GM20000 (cell line): ENCODE data around the gene NCAPD3.

Experiments
- DNase-seq: peaks from one replicate; pipeline ENCODE4 v3.0.0; 2012; ENCODE audit warnings: low spot score
- TF ChIP-seq, protein P1 (sequence below): IDR thresholded peaks from 2 replicates; pipeline ENCODE4 v1.5.1; 2012; ENCODE audit warnings: mild to moderate bottlenecking, control low read depth; ENCODE audit errors: extremely low read depth, missing control alignments

Gene NCAPD3

DNA sequence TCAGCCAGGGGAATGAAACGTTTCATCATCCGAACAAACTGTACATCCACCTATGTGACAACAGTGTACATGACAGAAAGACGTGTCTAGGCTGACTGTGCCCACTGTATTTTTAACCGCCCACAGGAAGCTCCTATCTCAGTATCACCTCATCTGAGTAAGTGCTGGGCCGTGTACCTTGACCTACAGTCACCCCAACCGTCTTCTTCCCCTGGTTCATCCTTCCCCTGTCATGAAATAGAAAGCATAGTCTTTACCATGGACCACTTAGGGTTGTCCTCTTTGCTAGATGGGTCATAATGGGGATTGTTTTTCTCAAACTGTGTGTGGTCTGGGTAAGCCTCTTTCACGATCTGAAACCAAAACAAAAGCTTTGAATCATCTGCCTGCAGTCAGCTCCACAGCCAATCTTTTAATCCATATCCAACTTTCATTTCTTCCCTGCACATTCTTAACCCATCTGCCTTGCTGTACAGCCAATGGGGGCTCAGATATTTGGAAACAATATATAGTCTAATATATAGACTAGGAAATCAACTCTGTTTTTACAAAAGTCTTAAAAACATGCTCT is 25.2 kb upstream of the NCAPD3 start:
- TF ChIP-seq, protein P1, sequence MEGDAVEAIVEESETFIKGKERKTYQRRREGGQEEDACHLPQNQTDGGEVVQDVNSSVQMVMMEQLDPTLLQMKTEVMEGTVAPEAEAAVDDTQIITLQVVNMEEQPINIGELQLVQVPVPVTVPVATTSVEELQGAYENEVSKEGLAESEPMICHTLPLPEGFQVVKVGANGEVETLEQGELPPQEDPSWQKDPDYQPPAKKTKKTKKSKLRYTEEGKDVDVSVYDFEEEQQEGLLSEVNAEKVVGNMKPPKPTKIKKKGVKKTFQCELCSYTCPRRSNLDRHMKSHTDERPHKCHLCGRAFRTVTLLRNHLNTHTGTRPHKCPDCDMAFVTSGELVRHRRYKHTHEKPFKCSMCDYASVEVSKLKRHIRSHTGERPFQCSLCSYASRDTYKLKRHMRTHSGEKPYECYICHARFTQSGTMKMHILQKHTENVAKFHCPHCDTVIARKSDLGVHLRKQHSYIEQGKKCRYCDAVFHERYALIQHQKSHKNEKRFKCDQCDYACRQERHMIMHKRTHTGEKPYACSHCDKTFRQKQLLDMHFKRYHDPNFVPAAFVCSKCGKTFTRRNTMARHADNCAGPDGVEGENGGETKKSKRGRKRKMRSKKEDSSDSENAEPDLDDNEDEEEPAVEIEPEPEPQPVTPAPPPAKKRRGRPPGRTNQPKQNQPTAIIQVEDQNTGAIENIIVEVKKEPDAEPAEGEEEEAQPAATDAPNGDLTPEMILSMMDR: no peak
- no peak for DNase-seq

- no peak for DNase-seq
- TF ChIP-seq, protein P1: no peak
Measured at GRCh38 chr11:134246678-134247077, 22.9 kb upstream of the NCAPD3 start.

DNA sequence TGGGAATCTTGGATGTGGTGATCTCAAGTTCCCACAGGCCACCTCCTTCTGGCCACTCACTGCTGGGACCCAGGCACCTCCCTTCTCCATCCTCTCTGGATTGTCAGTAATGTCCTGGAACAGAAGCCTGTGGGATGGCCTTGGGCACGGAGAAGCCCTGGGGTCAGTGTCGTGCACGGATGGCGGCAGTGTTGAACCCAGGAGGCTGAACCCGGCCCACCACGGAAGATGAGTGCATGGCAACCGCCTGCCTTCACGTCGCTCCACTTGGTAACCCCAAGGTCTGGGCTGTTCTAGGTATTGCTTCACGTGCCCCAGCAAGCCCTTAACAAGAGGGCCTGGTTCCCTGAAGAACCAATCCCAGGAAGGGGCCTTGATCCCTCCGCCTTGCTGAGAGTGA is 22.3 kb upstream of the NCAPD3 start:
- DNase-seq: no peak

GRCh38 chr11:134245434-134245833 is 21.7 kb upstream of the NCAPD3 start:
- TF ChIP-seq, protein P1: no peak
- no peak for DNase-seq

More for the DNA sequence above, 22.3 kb upstream of the NCAPD3 start:
- TF ChIP-seq, protein P1: no peak

- TF ChIP-seq, protein P1: peak; percentile 44
- DNase-seq: peak; percentile 39
Measured at GRCh38 chr11:134244593-134244992, 20.8 kb upstream of the NCAPD3 start.

DNA sequence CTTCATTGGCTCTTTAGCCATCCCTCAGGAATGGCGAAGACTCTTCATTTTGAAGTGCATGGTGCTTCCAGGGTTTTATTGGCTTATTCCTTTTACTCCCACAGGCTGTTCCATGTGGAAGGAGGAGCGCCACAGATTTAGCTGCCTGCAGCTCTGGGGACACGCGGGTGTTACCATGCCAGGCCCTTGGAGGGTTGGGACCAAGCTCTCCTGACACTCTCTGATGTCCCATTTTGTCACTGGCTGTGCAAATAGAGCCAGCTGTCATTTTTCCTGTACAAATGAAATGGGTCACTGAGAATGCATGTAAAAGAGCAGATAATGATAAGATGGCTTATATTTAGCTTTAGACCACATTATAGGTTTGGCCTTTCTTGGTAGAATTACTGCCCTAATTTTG is 20.1 kb upstream of the NCAPD3 start:
- TF ChIP-seq, protein P1: no peak
- DNase-seq: no peak

DNA sequence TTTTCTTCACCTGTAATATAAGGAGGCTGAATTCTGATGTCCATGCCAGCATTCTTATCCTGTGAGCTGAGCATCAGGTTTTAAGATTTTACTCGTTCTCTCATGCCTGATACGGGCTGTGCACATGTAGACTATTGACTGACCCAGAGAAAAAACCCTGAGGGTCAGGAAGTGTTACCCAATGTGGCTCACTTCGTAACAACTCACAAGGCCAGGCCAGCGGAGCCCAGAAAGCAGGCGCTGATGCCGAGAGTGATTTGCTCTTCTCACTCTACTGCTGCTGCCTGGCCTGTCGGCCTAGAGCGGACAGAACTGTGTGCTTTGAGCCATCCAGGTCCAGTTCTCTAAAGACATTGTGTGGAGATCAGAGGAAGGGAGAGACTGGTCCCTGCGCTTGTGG is 18.6 kb upstream of the NCAPD3 start:
- TF ChIP-seq, protein P1: no peak

More for the DNA sequence above, 18.6 kb upstream of the NCAPD3 start:
- DNase-seq: no peak
